GM21786 (cell line): ENCODE measurements around the gene PATJ.

Experiments used
- ATAC-seq: cut with Tn5 transposase; IDR thresholded peaks from one replicate; pipeline ENCODE4 v1.9.1; 2021; ENCODE audit not compliant: unreplicated experiment

The PATJ gene

DNA sequence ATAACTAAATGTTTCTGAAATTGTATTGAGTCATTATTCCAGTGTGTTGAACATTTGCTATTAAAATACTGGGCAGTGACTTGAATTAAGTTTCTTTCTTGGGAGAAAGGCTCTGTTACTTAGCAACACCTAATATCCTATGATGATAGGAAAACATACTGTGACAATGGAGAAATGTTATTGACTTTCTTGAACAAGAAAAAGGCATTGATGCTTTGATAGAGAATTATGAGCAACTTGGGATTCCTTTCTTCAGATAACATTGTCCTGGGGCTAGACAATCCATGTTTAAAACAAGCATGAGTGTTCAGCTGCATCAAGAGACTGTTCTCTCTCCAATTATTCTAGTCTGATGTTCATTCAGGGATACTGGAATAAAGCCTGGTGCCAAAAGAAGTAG lies 236.5 kb downstream of the PATJ start:
- no peak for ATAC-seq

DNA sequence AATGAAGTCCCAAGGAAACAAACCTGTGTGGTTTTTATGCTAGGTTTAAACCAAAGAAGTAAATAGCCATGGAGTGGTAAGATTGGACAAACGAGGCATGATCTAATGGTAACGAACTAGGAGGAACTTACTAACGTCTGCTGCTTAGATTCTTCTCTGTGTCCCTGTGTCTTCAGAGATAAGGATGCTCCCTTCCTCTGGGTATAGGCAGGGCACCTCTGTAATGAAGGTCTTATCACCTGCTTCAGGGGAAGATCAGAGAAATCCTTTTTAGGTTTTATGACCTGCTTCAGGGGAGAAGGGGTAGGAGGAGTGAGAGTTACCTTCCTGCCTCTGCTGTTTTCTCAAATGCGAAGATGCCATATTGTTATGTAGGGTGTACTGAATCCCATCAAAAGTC lies 237.4 kb downstream of the PATJ start:
- no peak for ATAC-seq

DNA sequence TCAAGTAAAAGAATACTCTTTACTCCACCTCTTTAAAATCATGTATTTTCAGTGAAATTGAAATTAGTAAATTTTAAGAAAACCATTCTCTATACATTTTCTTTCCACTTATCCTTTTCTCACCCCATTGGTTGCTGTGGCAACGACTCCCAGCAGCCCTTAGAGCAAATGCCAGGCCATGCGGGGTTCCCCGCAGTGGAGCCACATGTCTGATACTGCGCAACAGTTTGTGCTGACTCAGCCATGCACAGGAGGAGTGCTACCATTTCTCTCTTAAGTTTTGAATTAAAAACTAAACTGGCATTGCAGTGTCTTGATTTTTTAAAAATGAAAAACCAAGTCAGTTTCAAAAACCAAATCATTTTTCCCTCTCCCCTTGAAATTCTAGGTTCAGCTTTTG lies 238.3 kb downstream of the PATJ start:
- ATAC-seq: no peak

DNA sequence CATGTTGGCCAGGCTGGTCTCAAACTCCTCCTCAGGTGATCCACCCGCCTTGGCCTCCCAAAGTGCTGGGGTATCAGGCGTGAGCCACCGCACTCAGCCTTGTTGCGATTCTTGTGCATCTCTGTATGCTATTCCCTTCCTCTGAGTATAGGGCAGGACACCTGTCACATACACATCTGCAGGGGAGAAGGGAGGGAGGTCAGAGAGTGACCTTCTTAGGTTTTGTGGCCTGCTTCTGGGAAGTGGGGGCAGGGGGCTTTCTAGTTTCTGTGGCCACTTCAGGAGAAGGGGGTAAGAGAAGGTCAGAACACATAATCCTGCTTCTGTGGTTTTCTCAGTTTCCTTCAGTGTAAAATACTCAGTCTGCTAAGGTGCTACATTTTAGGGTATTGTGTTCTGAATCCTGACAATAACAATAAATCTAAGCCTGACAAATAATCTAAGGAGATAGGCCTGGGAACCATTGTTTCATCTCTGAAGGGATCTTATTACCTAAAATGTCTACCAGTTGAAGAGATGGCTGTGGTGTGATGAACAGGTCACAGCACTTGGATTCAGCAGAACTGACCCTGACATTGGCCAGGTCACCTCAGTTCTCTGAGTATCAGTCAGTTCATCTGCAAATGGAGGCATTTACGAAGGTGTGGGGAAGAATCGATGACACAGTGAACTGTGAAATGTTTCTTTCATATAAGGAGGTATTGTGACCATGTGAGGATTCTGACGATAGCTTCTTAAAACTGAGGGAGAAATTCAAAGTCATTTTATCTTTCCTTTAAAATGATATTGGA lies 239.8 kb downstream of the PATJ start:
- no peak for ATAC-seq

DNA sequence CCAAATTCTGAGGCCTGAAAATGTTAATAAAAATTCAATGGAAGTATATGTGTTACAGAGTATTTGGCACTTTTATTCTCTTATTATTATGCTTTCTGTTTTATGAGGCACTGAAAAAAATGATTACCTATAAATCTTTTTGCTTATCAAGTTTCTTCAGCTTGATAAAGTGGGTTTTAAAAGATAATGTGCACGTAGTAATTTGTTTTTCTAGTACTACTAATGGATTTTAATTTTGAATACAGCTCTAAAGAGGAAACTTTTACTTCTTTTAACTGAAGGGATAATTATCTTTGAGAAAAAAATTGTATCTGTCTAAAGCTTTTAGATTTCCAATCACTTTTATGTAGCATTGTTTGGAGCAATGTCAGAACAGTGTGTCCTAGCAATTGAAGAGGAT lies 241.0 kb downstream of the PATJ start:
- no peak for ATAC-seq

DNA sequence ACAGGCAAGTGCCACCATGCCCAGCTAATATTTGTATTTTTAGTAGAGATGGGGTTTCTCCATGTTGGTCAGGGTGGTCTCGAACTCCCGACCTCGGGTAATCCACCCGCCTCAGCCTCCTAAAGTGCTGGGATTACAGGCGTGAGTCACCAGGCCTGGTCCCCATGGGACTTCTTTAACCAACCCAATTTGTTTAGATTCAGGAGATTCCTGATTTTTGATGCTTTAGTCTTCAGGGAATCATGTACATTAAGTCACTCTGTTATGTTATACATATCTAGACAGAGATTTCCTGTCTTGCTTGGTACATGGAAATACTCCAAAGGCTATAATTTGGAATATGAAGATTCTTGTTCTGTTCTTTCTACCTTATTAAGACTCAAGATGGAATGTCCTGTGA lies 250.0 kb downstream of the PATJ start:
- ATAC-seq: no peak

DNA sequence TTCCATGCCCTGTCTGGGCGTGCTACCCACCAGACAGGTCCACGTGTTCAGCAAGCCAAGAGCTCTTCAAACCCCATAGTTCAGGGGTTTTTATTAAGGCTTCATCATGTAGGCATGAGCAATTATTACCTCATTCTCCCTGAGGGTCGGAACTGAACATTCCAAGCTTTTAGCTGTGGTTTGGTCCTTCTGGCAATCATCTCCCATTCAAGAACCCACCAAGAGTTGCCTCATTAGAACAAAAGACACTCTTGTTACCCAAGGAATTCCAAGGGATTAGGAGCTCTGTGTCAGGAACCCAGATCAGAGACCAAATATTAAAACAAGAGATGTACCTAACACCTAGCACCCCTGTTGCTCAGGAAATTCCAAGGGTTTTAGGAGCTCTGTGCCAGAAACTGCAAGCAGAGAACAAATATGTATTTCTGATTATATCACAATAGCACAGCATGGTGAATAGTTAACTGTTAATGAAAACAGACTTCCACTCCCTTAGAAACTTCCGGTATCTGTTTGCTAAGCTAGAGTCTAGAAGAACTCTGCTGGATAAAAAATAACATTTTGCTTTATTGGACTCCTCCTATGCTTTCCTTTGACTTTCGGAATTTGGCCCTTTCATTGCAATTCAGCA lies 251.2 kb downstream of the PATJ start:
- no peak for ATAC-seq

DNA sequence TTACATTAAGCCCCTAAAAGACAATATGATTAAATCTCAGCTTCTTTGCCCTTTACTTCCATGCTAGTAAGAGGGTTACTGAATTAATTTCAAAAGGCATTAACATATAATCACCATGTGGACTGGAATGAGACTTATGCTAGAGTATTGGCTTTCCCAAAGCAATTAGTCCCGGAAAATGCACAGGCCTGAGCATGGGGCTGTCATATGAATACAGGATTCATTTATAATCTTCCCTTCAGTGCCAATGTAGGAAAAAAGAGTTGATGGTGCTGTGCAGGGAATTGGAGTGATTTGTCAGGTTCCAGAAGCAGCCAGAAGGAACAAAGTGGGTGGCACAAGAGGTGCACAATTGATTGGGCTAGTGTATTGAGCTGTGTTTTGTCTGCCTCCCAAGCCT lies 253.4 kb downstream of the PATJ start:
- no peak for ATAC-seq

DNA sequence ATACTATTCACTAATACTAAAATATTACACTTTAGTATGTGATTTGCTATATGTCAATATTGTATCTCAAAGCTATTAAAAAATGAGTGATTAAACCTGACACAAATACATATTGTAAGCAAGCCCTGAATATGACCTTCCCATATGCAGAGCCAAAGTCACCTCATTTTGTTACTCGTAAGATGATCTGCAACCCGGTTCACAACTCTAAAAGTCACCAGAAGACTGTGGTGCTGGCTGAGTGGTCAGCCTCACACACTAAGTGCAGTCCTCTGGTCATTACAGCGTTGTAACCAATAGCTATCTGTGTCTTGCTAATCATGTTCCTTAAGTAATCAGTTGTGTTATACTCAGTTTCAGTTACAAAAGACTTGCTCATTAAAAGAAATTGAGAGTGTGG lies 254.8 kb downstream of the PATJ start:
- no peak for ATAC-seq

DNA sequence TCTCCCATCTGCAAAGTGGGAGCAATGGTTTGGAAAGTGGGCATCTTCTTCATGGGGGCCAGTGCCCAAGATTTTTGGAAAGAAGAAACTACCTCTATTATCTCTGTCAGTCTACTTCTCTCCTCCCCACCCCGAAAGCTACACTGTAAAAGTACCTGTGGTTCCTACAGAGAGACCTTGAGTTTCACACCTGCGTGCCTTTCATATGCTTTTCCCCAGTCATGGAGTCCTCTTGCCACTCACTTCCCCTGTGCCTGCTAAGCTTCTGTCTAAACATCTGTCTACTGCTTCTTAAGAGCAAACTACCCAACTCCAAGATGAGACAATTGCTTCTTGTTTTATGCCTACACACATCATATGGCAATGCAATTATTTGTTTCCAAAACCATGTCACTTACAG lies 261.5 kb downstream of the PATJ start:
- no peak for ATAC-seq

DNA sequence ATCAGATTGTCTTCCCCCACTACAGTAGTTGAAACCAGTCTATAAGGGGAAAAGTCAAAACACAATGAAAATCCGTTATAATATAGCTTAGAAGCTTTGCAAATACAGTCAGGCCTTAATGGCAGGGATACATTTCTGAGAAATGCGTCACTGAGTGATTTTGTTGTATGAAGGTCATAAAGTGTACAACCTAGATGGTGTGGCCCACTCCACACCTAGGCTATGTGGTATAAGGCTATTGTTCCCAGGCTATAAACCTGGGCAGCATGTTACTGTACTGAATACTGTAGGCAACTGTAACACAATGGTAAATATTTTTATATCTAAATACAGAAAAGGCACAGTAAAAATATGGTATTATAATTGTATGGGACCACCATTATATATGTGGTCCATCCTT lies 264.4 kb downstream of the PATJ start:
- no peak for ATAC-seq

DNA sequence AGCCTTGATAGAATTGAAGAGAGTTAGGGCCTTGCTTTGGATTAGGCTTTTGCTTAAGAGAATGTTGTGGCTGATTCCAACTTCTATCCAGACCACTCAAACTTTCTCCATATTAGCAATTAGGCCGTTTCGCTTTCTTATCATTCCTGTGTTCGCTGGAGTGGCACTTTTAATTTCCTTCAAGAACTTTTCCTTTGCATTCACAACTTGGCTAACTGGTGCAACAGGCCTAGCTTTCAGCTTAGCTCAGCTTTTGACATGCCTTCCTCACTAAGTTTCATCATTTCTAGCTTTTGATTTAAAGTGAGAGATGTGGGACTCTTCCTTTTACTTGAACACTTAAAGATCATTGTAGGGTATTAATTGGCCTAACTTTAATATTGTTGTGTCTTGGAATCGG lies 268.7 kb downstream of the PATJ start:
- no peak for ATAC-seq

DNA sequence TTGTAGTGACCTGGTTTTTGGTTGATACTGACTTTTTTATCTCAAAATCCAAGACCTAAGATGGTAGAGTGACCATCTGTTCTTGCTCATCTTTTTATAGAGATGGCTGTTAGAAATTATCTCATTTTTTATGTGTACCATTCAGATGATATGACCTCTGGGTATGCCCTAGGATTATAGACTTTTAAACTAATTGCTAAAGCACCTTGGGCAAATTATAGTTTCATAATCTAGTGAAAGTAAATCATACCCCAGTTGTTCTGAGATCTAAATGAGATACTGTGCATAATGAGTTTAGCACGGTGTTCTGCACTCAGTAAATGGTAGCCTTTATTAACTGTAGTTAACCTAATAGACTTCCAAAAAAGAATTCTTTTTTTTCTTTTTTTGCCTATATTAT lies 269.8 kb downstream of the PATJ start:
- no peak for ATAC-seq

DNA sequence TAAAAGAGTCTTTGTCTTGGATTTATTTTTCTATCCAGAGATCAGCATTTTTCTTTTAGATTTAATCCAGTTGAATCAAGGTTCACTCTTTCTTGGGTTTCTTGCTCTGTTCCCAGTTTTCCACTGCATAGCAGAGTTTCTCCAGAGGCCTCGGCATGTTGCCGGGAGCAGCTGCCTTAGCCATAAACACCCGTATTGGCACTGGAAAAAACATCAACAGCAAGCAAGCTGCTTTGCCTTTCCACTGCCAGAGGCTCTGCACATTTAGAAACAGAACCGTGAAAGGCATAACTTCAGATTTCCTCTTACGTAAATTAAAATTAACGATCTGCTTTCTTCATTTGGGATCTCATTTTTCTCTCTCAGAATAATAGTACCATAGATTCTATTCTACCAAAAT lies 270.6 kb downstream of the PATJ start:
- no peak for ATAC-seq

DNA sequence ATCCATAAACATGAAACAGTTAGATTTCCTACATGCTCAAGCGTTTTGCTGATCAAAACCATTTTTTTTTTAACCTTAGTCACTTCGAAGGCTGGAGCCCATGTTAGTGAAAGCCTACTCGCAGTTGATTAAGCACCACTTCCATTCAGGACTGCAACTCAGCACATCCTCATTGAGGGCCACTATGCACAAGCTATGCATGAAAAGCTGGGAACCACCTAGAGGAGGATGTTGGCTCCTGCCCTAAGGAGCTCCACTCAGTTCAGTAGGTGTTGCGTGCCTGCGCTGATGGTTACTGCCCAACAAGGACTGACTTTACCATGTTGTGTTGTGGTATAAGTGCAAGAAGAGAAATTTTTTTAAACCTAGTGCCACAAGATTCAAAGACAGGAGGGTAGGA lies 271.0 kb downstream of the PATJ start:
- no peak for ATAC-seq

DNA sequence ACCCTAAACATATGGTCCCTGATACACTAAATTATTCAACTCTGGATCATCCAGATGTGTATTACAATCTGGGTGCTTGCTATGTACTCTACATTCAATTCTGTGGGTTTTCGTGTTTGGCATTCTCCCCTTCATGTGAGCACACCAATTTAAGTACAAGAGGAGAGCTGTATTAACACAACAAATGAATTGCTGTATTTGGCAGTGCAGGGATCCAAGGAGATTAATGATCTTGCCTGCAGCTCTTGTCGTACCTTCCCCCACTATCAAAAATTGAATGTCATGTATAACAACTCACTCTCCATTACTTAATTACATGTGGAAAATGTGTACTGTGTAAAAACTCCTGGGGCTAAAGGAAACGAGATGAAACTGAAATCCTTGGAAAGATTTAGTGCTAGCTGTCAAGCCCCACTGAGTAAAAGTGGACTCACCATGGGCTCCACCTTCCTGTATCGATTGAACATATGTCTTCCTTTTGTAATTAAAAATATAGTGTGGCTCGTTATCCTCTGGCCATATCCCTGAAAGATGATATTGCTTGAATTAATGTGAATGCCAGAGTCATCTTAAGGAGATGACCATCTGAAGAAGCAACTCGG lies 280.2 kb downstream of the PATJ start:
- ATAC-seq: no peak

DNA sequence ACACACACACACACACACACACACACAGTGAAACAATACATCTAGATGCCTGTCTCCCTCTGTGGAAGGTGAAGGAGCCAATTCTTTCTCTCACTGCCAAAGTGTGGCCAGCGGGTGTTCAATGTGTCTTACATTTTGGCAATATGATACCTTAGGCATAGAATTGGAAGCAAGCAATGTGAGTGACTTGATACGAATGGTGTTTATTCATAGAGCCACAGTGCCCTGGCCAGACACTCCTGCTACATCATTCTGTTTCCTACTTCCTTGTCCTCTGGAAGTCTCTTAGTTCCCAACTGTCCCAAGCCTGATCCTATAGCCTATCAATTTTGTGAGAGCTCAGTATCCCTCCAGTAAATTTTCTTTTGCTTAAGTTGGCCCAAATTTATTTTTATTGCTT lies 282.4 kb downstream of the PATJ start:
- no peak for ATAC-seq

DNA sequence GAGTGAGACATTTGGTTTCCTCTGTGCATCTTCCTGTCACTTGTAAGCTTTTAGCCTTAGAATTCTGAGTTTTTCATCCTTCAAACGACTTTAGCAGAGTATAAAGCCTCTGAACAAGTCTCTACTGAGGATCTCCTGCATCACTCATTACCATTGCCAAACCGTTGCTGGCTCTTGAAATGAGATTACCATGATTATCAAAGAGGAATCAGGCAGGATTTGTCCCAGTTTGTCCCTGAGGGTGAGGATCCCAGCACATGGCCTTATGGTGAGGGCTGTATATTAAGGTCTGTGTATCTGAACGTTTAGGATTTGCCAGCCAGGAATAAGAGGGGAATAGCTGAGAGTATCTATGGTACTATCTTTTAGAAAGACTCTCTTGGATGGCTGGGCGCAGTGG lies 282.9 kb downstream of the PATJ start:
- no peak for ATAC-seq

DNA sequence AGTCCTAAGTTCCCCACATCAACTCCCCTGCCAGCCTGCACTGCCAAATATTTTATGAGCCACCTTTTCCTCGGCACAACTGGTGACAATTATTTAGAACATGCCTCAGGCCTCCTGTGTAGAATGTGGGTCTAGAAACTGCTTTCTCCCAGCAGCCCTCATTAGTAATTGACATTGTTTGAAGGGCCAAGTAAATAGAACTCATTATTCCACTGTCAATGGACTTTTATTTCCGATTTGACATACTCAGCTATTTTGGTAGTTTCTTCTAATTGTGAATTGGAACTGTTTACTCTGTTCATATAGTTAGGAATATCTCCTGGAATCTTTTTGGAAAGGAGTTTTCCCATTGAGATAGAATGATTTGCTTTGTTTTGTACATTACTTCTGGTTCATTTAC lies 283.6 kb downstream of the PATJ start:
- no peak for ATAC-seq

DNA sequence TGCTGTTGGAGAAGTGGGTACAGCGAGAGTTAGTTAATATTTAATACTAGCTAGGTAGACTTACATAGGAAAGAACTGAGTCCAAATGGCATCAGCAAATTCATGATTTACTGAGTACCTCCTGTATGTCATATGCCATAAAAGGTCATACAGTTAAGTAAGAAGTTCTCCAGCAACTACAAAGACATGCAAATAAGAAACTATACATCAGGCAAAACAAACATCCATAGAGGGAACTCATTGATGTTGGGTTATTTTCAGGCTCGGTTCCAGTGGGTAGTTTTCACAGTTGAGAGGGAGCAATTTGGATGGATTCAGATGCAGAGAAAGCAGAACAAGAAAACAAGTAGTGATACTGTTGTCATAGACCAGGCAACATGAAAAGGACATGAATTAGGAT lies 287.4 kb downstream of the PATJ start:
- ATAC-seq: no peak

DNA sequence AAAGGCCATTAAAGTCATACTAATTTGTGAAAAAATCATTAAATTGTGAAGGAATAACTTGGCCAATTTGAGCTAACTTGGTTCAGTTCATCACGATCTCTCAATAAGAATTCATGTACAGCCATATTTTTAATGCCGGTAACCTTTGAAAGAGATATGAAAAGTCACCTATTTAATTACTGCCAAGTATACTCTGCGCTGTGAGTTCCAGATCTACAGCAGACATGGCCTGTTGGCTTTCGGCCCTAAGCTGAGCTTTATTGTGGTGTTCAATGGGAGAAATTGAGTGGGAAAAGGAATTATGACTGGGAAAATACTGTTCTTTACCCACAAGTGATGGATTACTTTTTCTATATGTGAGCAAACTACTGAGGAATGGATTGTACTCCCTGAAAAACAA lies 292.5 kb downstream of the PATJ start:
- ATAC-seq: no peak

DNA sequence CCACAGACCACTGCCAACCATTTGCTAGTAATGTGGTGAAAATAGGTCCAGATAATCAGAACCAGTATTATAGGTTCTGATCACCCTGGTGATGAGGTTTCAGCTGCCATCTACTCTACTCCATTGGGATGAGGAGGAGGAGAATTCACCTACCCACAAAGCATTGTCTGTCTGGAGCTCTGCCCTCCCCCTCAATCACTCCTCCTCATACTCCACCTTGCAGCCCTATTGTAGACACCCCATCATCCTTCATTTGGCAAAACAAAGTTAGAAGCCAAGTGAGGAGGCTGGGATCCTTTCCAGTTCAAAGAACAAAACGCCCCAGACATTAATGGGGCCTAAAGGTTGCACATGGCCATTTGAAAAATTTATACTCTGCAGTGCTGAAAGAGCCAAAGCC lies 295.0 kb downstream of the PATJ start:
- no peak for ATAC-seq
